GM21423 (cell line): ENCODE data around the gene RPTOR.

ENCODE experiments used
- ATAC-seq: cut with Tn5 transposase; IDR thresholded peaks from one replicate; pipeline ENCODE4 v1.9.1; 2021; ENCODE audit warnings: mild to moderate bottlenecking, moderate library complexity; ENCODE audit not compliant: unreplicated experiment

The RPTOR gene

DNA sequence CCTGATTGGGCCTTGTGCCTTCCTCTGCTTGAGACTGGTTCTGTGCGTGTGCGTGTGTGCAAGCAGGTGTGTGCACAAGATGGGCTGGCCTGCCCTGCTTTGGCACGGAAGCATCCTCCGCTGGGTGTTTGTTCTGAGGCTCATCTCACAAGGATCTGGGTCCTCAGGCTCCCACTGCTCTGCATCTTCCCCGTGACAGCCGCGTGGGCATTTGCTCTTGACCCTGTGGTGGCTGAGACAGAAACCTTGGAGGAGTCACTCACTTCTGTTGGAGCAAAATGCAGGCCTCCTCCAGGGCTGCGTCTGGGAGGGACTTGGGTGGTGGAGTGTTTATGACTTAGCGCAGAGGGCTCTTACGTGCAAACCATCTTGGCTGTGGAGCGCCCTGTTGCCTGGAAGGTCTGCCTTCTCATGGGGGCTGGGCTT, 119.2 kb downstream of the RPTOR start:
- ATAC-seq: no peak

GRCh38 chr17:80664217-80664790, 119.7 kb downstream of the RPTOR start:
- ATAC-seq: no peak

GRCh38 chr17:80665792-80666191, 121.2 kb downstream of the RPTOR start:
- ATAC-seq: no peak

- no peak for ATAC-seq
Measured at GRCh38 chr17:80666867-80667266, 122.2 kb downstream of the RPTOR start.

- ATAC-seq: no peak
Measured at GRCh38 chr17:80667462-80668277, 123.0 kb downstream of the RPTOR start.

DNA sequence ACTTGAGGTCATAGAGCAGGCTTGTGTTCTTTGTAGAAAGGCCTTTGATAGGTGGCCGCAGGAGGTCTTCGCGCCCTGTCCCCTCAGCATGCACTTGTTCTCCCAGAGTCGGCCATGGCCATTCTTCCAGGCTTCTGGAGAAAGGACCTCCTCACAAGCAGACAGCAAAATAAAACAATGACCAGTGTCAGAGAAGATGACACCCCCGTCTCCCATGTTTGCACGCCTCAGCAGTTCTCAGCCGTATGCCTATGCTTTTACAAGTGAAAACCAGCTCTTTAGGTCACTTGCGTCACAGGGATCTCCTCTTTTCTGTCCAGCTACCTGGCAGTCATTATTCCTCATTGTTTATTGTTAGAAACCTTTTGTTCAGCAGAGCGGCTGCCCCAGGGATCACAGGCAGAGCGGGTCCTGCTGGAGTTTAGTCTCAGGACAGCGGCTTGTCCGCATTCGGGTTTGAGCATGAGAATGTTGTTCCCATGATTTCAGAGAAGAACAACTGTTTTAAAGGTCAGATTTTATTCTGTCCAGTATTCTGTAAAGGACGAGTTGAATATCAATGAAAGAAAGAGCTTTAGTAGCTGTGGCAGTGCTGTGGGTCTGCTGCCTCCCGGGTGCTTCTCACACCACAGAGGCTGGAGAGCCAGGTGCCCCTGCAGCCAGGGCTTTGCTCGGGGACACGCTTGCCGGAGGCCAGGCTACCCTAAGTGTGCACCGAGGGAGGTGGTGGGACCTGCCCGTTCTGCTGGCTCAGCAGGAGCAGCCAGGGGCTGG, 123.9 kb downstream of the RPTOR start:
- no peak for ATAC-seq

GRCh38 chr17:80671039-80671824, 126.6 kb downstream of the RPTOR start:
- ATAC-seq: no peak

DNA sequence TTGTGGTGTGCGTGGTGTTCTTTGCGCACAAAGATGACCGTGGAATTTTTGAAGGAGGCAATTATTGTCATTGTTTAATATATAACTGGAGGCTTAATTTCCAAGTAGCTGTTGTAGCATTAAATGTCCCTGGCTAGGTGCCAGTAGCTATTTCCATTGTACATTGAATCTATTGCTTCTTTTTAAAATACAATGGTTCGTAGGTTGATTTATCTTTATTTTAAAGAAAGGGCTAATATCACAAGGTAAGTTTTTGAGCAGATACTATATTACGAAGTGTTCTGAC, 127.1 kb downstream of the RPTOR start:
- ATAC-seq: no peak

GRCh38 chr17:80673152-80673920, 128.7 kb downstream of the RPTOR start:
- ATAC-seq: no peak

DNA sequence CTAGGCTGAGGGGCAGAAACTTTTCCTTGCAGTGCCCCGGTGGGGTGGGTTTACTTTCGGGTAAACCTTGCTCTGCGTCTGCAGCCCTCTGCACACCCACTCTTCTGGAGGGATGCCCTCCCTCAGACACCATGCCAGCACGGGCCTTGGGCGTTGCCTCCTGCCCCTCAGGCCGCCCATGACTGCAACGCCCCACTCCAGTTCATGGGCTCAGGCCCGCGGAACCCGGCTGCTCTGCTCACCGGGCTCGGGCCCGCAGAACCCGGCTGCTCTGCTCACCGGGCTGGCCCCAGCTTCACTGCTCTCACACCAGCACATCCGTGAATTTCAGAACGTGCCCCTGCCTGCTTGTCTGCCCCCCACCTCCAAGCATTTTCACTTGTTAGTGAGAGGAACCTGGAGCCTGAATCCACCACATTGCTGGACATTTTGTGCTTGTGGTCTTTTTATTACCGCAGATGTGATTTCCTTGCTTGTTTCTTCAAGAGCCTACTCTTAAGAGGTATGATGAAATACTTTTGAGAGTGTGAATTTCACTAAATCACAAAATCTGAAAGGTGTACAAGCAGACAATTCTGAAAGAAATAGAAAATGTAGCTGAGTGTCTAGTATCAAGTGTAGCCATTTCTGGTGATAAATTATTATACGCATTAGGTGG, 130.9 kb downstream of the RPTOR start:
- no peak for ATAC-seq

GRCh38 chr17:80676096-80676466, 131.4 kb downstream of the RPTOR start:
- no peak for ATAC-seq

GRCh38 chr17:80676564-80676963, 131.9 kb downstream of the RPTOR start:
- no peak for ATAC-seq

DNA sequence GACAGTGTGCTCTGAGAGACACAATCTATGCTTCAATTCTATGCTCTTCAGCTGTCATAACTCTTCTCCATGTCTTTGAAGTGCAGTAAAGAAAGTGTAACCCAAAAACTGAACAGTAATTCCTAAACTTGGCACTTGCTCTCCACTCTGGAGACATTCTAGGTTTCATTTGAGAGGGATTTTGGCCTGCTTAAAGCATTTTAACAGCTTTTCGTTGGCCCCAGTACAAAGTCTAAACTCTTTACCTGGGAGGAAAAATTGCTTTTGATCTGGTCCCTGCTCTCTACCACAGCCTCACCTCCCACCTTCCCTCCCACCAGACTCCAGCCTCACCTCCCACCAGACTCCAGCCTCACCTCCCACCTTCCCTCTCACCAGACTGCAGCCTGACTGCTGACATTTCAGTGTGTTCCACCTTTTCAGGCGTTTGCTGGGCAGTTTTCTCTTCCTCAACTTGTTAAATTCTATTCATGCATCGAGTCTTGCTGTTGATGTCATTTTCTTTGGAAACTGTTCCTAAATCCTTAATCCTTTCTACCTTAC, 132.6 kb downstream of the RPTOR start:
- ATAC-seq: no peak

DNA sequence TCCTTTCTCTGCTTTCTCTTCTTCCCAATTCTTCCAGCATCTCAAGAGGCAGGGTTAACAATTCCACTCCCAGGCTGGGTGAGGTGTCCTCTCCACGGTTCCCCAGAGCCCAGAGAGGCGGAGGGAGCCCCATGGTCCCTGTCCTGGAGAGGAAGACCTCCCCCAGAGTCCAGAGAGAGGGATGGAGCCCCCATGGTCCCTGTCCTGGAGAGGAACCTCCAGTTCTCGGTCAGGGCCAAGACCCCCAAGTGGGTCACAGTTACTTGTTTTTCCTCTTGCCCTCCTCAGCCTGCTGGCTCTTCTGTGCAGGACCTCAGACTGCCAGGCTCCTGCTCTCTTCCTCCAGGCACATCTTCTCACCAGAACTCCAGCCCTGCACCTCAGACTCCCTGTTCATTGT, 135.2 kb downstream of the RPTOR start:
- ATAC-seq: no peak

- ATAC-seq: no peak
Measured at GRCh38 chr17:80681215-80681614, 136.6 kb downstream of the RPTOR start.

- ATAC-seq: no peak
Measured at GRCh38 chr17:80682372-80682771, 137.7 kb downstream of the RPTOR start.

DNA sequence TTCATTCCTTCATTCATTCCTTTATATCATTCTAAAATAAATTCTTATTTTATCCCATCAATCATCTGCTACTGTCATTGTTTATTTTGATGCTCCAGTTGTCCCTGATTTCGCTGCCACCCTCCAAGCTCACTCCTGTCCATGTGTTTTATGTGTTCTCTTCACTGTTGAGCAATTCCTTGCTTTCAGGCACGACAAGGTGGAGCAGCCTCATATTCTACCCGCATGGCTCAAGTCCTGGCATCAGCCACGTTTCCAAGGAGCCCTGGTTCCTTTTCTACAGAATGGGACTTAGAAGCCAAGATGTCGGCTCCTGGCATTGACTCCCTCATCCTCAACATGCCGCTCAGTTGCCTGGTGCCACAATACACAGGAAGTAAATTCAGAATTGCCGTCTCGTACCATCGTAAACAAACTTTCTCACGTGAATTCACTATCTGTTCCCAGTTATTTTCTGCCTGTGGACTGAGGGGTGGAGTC, 139.0 kb downstream of the RPTOR start:
- ATAC-seq: no peak

DNA sequence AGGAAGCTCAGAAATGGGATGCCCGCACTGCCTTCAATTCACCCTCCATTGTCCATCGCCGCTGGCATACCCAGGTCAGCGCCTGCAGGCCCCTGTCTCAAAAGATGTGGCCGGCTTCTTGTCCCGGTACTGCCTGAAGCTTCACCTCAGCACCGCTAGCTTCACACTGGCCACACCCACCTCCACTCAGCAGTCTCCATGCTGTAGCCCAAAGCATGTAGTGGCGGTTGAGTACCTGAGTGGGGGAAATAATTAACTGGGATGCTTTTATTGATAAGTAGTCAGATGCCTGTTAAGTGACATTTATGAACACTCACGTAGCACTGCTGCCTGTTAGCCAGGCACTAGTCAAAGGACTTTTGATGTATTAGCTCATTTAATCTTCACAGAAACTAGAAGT, 143.2 kb downstream of the RPTOR start:
- no peak for ATAC-seq

DNA sequence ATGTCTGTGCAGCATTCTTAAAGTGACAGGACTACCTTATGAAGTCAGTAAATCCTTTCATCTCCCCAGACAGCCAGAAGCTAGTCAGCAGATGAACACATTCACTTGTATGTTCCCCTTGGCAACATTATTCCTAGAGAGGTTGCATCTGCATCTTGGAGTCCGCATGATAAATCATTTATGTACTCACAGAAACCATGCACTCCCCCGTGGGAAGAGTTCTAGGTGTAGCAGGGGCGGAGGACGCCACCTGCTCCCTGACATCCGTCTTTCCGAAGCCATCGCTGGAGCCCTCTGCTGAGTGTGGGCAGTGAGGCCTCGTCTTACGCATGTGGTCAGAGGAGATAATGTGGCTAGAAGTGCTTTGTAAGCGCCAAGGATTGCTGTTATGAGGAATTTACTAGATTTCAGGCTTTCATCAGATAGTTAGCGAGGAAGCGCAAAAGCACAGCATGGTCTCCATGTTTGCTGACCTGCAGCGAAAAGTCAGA, 144.5 kb downstream of the RPTOR start:
- ATAC-seq: no peak
